GM12878 (cell line): ENCODE measurements around the gene SLC35E2B. TPM values are rescaled to one million over a fixed set of nuclear protein-coding genes. Genes with fewer than 3 reads are reported as not detected.

ENCODE experiments used
- ATAC-seq: fragments of 200-7000 bp; cut with Tn5 transposase; 3 replicates; pipeline ENCODE4 v1.9.1; 2020; ENCODE audit warnings: mild to moderate bottlenecking, moderate library complexity
- BruUV-seq: library from RNA; stranded (reverse); fragments of 400-500 nt; replicated peaks from 2 replicates; lab custom pipeline; 2021; lab: Mats Ljungman, UMichigan
- CTCF ChIA-PET: fragments of 300-600 bp; sonication (Branson Sonifier 250); formaldehyde crosslinking; extraction: SDS; loops from one replicate; lab custom pipeline; 2021; ENCODE audit warnings: inconsistent platforms; lab: Yijun Ruan, JAX
- POLR2A ChIA-PET: fragments of 350-600 bp; formaldehyde crosslinking; extraction: SDS; loops from one replicate; lab custom pipeline; 2021; ENCODE audit warnings: inconsistent platforms; lab: Charles Lee
- RAD21 ChIA-PET: fragments of 300-600 bp; sonication (Branson Sonifier 250); formaldehyde crosslinking; loops from one replicate; lab custom pipeline; 2023; ENCODE audit warnings: antibody characterized with exemption; ENCODE audit not compliant: unreplicated experiment; lab: Charles Lee
- SMC1A ChIA-PET: fragments of 300-600 bp; sonication (Branson Sonifier 250); formaldehyde crosslinking; loops from one replicate; lab custom pipeline; 2023; ENCODE audit not compliant: unreplicated experiment, uncharacterized antibody; lab: Charles Lee
- DNase-seq: peaks from one replicate; pipeline ENCODE4 v3.0.0-alpha.2; 2011; ENCODE audit warnings: low read depth, low spot score
- FAIRE-seq: peaks from 3 replicates; lab custom pipeline; 2011; peaks lifted over from hg19 to GRCh38; lab: Jason Lieb, UNC
- H2AFZ ChIP-seq: 2 replicates; pipeline ENCODE4 v1.6.0; 2011; ENCODE audit warnings: low read depth, low read length, control low read depth; ENCODE audit not compliant: control insufficient read depth
- H3K27ac ChIP-seq: 2 replicates; pipeline ENCODE4 v1.5.1; 2011; ENCODE audit warnings: control low read depth; ENCODE audit not compliant: control insufficient read depth, insufficient read depth
- H3K27me3 ChIP-seq, 2 experiments: replicated peaks in 1 of 2; 2 replicates each; pipeline versions ENCODE4 v1.6.0 to v1.6.1; 2011; ENCODE audit warnings: low read length in 1 of 2; ENCODE audit not compliant: control insufficient read depth in 2 of 2, insufficient read depth in 2 of 2
- H3K36me3 ChIP-seq, 2 experiments: 2 replicates each; pipeline ENCODE4 v1.5.1; 2011; ENCODE audit warnings: low read length in 1 of 2; ENCODE audit not compliant: control insufficient read depth in 2 of 2, insufficient read depth in 2 of 2
- H3K4me1 ChIP-seq: 2 replicates; pipeline ENCODE4 v1.6.1; 2011; ENCODE audit warnings: mild to moderate bottlenecking, low read length, moderate library complexity, mixed read lengths; ENCODE audit not compliant: control insufficient read depth, insufficient read depth
- H3K4me2 ChIP-seq: 2 replicates; pipeline ENCODE4 v1.6.0; 2011; ENCODE audit warnings: control low read depth; ENCODE audit not compliant: control insufficient read depth, insufficient read depth
- H3K4me3 ChIP-seq: fragments of 200-600 bp; sonication (generic); 2 replicates; pipeline ENCODE4 v1.5.1; 2016
- H3K79me2 ChIP-seq: 2 replicates; pipeline ENCODE4 v1.6.0; 2011; ENCODE audit warnings: low read length; ENCODE audit not compliant: control insufficient read depth, insufficient read depth
- H3K9ac ChIP-seq: 2 replicates; pipeline ENCODE4 v1.8.0; 2011; ENCODE audit warnings: low read length, control low read depth, mixed read lengths; ENCODE audit not compliant: control insufficient read depth, insufficient read depth
- H3K9me3 ChIP-seq: replicated peaks from 3 replicates; pipeline ENCODE4 v1.5.1; 2011; ENCODE audit warnings: mild to moderate bottlenecking, low read length; ENCODE audit not compliant: control insufficient read depth, insufficient read depth
- H4K20me1 ChIP-seq: 2 replicates; pipeline ENCODE4 v1.6.0; 2011; ENCODE audit not compliant: control insufficient read depth, insufficient read depth
- ATF3 ChIP-seq: IDR thresholded peaks from 2 replicates; pipeline ENCODE4 v1.6.1; 2011; ENCODE audit warnings: low read depth, mild to moderate bottlenecking, low read length, moderate library complexity, borderline replicate concordance; ENCODE audit errors: extremely low read depth
- CHD4 ChIP-seq: fragments of 200-600 bp; sonication (generic); IDR thresholded peaks from 2 replicates; pipeline ENCODE4 v1.6.1; 2016; ENCODE audit warnings: mild to moderate bottlenecking
- HDAC6 ChIP-seq: fragments of 200-600 bp; sonication (generic); IDR thresholded peaks from one replicate; pipeline ENCODE4 v1.8.0; 2017; ENCODE audit warnings: antibody characterized with exemption; ENCODE audit not compliant: unreplicated experiment
- MXI1 ChIP-seq: fragments of 150-350 bp; IDR thresholded peaks from 2 replicates; pipeline ENCODE4 v1.6.1; 2011; ENCODE audit warnings: low read depth, mild to moderate bottlenecking, inconsistent platforms, low read length, improper control_type of control experiment
- PAX5 ChIP-seq: IDR thresholded peaks from 2 replicates; pipeline ENCODE4 v1.6.1; 2011; ENCODE audit warnings: low read depth, low read length, borderline replicate concordance
- PRDM15 ChIP-seq: fragments of 450-650 bp; formaldehyde crosslinking; IDR thresholded peaks from 2 replicates; pipeline ENCODE4 v1.4.0; 2020; ENCODE audit warnings: mild to moderate bottlenecking, moderate library complexity
- SIN3A ChIP-seq: IDR thresholded peaks from 2 replicates; pipeline ENCODE4 v1.6.1; 2012; ENCODE audit warnings: low read depth, low read length, improper control_type of control experiment
- SPI1 ChIP-seq: IDR thresholded peaks from 2 replicates; pipeline ENCODE4 v1.6.1; 2011; ENCODE audit warnings: low read depth, mild to moderate bottlenecking, low read length, moderate library complexity, borderline replicate concordance; ENCODE audit not compliant: insufficient read depth
- TCF12 ChIP-seq: IDR thresholded peaks from 2 replicates; pipeline ENCODE4 v1.6.1; 2011; ENCODE audit warnings: low read depth, mild to moderate bottlenecking, low read length
- ZBTB4 ChIP-seq: fragments of 450-650 bp; formaldehyde crosslinking; IDR thresholded peaks from 2 replicates; pipeline ENCODE4 v1.4.0; 2022; ENCODE audit warnings: mild to moderate bottlenecking, moderate library complexity
- ZNF687 ChIP-seq: fragments of 450-650 bp; IDR thresholded peaks from 2 replicates; pipeline ENCODE4 v1.6.1; 2017; ENCODE audit warnings: mild to moderate bottlenecking, moderate library complexity
- WGBS: methylation state at CpG from one replicate; pipeline ENCODE4 v1.1.6; 2016; ENCODE audit warnings: low lambda C conversion rate; ENCODE audit not compliant: insufficient replicate concordance, insufficient coverage; ENCODE audit errors: missing lambda C conversion rate; 5-methylcytosine and 5-hydroxymethylcytosine counted together
- in situ Hi-C: fragments of 300-500 bp; cut with MboI; formaldehyde crosslinking; loops from 9 replicates; pipeline ENCODE4 v1.14.3; 2018; ENCODE audit warnings: mixed read lengths
- intact Hi-C: fragments of 100-400 bp; cut with micrococcal nuclease; formaldehyde crosslinking; loops from one replicate; pipeline ENCODE4 v1.14.2; 2022; ENCODE audit not compliant: unreplicated experiment
- polyA plus RNA-seq, 11 experiments: library from polyadenylated mRNA; depleted of rRNA in 4 of 11; unstranded in 6 of 11; stranded (reverse) in 5 of 11; fragments of >200 nt; fragmentation: Nextera tagmentation in 4 of 11; fragmentation: Illumina TruSeq in 1 of 11; extraction: Ambion mirVana in 4 of 11; extraction: Trizol in 1 of 11; gene quantifications; 1 replicate in 1 of 11; 2 replicates in 10 of 11; pipeline versions ENCODE4 v1.2.1 to v1.2.3, GENCODE V29; 2011 to 2016; ENCODE audit warnings: inconsistent platforms in 2 of 11, missing spikeins in 2 of 11, low read depth in 1 of 11
- total RNA-seq, 4 experiments: library from RNA; depleted of rRNA in 3 of 4; stranded (reverse); fragments of >200 nt in 3 of 4; fragmentation: Illumina TruSeq in 1 of 4; extraction: Trizol in 1 of 4; gene quantifications; 2 replicates each; pipeline versions ENCODE4 v1.2.1 to v1.2.3, GENCODE V29; 2013 to 2021

SLC35E2B gene
- total and polyA plus RNA-seq, 10 of the 15 experiments (the other 5 are each of a cell fraction or from before 2014, with no cell fraction given), result 2.6 to 36.7 (median 18.6) TPM

- no peak for ATAC-seq
- Histone ChIP-seq H3K4me1 (no peaks in the 10 kb centered on the region), H3K27ac (no peak overlapping the region), H3K9me3 (no peaks in the 10 kb centered on the region), H4K20me1 (no peaks in the 10 kb centered on the region), H3K4me2 (no peak overlapping the region), H3K27me3 (no peaks in the 10 kb centered on the region), H3K9ac (no peak overlapping the region), H3K79me2 (no peaks in the 10 kb centered on the region), H2AFZ (no peak overlapping the region), H3K4me3 (no peak overlapping the region), H3K36me3 (no peaks in the 10 kb centered on the region)
- BruUV-seq, result no TSS peak
- 69% methylated on average over 17 of the region's 17 CpGs for WGBS
- in situ Hi-C loops, result no loop called here
- TF ChIP-seq CHD4, result no peak
- no peak for TF ChIP-seq PAX5
- no peak for TF ChIP-seq PRDM15 (CRISPR knock-in tag)
- TF ChIP-seq TCF12, result no peak
- no peak for TF ChIP-seq HDAC6
- no peak for TF ChIP-seq SIN3A
- TF ChIP-seq ATF3, result no peak
- no peak for TF ChIP-seq ZNF687
- TF ChIP-seq MXI1, result no peak
- no peak for TF ChIP-seq ZBTB4 (CRISPR knock-in tag)
- TF ChIP-seq SPI1, result no peak
- FAIRE-seq, result no peak
- ChIA-PET CTCF (no interaction called here), RAD21 (no interaction called here), POLR2A (no interaction called here), SMC1A (no interaction called here)
- intact Hi-C loops, result no loop called here
- no peak for DNase-seq
These were observed 69.9 kb downstream of the SLC35E2B start for GRCh38 chr1:1622788-1623094.
